ENCODE results near the gene PREB. TPM values are rescaled to one million over a fixed set of nuclear protein-coding genes. Genes with fewer than 3 reads are reported as not detected.
A peak's percentile ranks its signal among the peaks of the same experiment; 100 is the strongest.

PREB gene
- total and polyA plus RNA-seq, 2 of the 13 experiments (the other 11 are each of a cell fraction or from before 2014, with no cell fraction given), result 112 to 192 TPM

- TF ChIP-seq ZBTB10 (CRISPR knock-in tag; IDR thresholded peaks at IDR 0.05; ENCODE audit: borderline replicate concordance) (peak; percentile 88), ZNF800 (CRISPR knock-in tag; IDR thresholded peaks at IDR 0.05) (no peak), GATA4 (IDR thresholded peaks at IDR 0.05; ENCODE audit: borderline replicate concordance, low read depth) (peak; percentile 95; the same call in 1 of the 2 replicates), HNF4G (IDR thresholded peaks at IDR 0.05; ENCODE audit: borderline replicate concordance, low read depth, low read length) (peak; percentile 87), HNF4G (CRISPR knock-in tag; IDR thresholded peaks at IDR 0.05; ENCODE audit: borderline replicate concordance, low read depth) (peak; percentile 72), GPBP1L1 (CRISPR knock-in tag; IDR thresholded peaks at IDR 0.05) (no peak), CEBPG (CRISPR knock-in tag; IDR thresholded peaks at IDR 0.05) (peak; percentile 89), PRDM10 (CRISPR knock-in tag; IDR thresholded peaks at IDR 0.05; ENCODE audit: low read depth) (peak; percentile 44; the same call in 1 of the 2 replicates), XBP1 (CRISPR knock-in tag; IDR thresholded peaks at IDR 0.05) (peak; percentile 84; the same call in 1 of the 2 replicates), MXD1 (CRISPR knock-in tag; IDR thresholded peaks at IDR 0.05) (peak; percentile 58; the same call in 1 of the 2 replicates), ZNF598 (CRISPR knock-in tag; IDR thresholded peaks at IDR 0.05; ENCODE audit: borderline replicate concordance) (no peak), SIN3B (IDR thresholded peaks at IDR 0.05; ENCODE audit: low read length) (no peak), ELF4 (CRISPR knock-in tag; IDR thresholded peaks at IDR 0.05; ENCODE audit: borderline replicate concordance) (no peak; the same call in 1 of the 2 replicates), CREBL2 (CRISPR knock-in tag; IDR thresholded peaks at IDR 0.05; ENCODE audit: borderline replicate concordance) (no peak), NR3C1 (CRISPR knock-in tag; IDR thresholded peaks at IDR 0.05) (no peak), IKZF4 (CRISPR knock-in tag; IDR thresholded peaks at IDR 0.05; ENCODE audit: borderline replicate concordance, low read depth, not compliant biosample characterization) (no peak), KLF16 (CRISPR knock-in tag; IDR thresholded peaks at IDR 0.05) (peak in 1 of 2 experiments; percentile 90; a peak in 2 of 4 replicates)
These were observed 43.3 kb upstream of the PREB start (continued) for GRCh38 chr2:27177441-27178351.

Measured in HepG2 (cell line).